ENCODE results near the gene STXBP4.

Gene STXBP4

GRCh38 chr17:55157165-55157564 lies 188.6 kb downstream of the STXBP4 start:
- in situ Hi-C loops (cut with MboI; ENCODE audit: low pct_unique_long_range_greater_than_20kb, low sequenced_read_pairs) = no loop called here
- no peak for DNase-seq

- in situ Hi-C loops (cut with MboI; ENCODE audit: low pct_unique_long_range_greater_than_20kb, low sequenced_read_pairs) = no loop called here
- DNase-seq = no peak
Measured at GRCh38 chr17:55158439-55158838, 189.9 kb downstream of the STXBP4 start.

GRCh38 chr17:55159251-55159650 lies 190.7 kb downstream of the STXBP4 start:
- no peak for DNase-seq

GRCh38 chr17:55160501-55160900 lies 191.9 kb downstream of the STXBP4 start:
- in situ Hi-C loops (cut with MboI; ENCODE audit: low pct_unique_long_range_greater_than_20kb, low sequenced_read_pairs) = no loop called here

More at GRCh38 chr17:55159251-55159650, 190.7 kb downstream of the STXBP4 start:
- in situ Hi-C loops (cut with MboI; ENCODE audit: low pct_unique_long_range_greater_than_20kb, low sequenced_read_pairs) = no loop called here

GRCh38 chr17:55161935-55162555 lies 193.5 kb downstream of the STXBP4 start:
- DNase-seq = no peak
- in situ Hi-C loops (cut with MboI; ENCODE audit: low pct_unique_long_range_greater_than_20kb, low sequenced_read_pairs) = no loop called here

More at GRCh38 chr17:55160501-55160900, 191.9 kb downstream of the STXBP4 start:
- no peak for DNase-seq

GRCh38 chr17:55162556-55162946 lies 194.0 kb downstream of the STXBP4 start:
- in situ Hi-C loops (cut with MboI; ENCODE audit: low pct_unique_long_range_greater_than_20kb, low sequenced_read_pairs) = no loop called here
- no peak for DNase-seq

GRCh38 chr17:55163408-55163807 lies 194.8 kb downstream of the STXBP4 start:
- DNase-seq = no peak
- in situ Hi-C loops (cut with MboI; ENCODE audit: low pct_unique_long_range_greater_than_20kb, low sequenced_read_pairs) = no loop called here

- in situ Hi-C loops (cut with MboI; ENCODE audit: low pct_unique_long_range_greater_than_20kb, low sequenced_read_pairs) = no loop called here
- DNase-seq = no peak
Measured at GRCh38 chr17:55166506-55166905, 197.9 kb downstream of the STXBP4 start.

- DNase-seq = peak; percentile 18
- in situ Hi-C loops (cut with MboI; ENCODE audit: low pct_unique_long_range_greater_than_20kb, low sequenced_read_pairs) = no loop called here
Measured at GRCh38 chr17:55167024-55167725, 198.6 kb downstream of the STXBP4 start.

- in situ Hi-C loops (cut with MboI; ENCODE audit: low pct_unique_long_range_greater_than_20kb, low sequenced_read_pairs) = no loop called here
- no peak for DNase-seq
Measured at GRCh38 chr17:55168958-55169687, 200.6 kb downstream of the STXBP4 start.

- no peak for DNase-seq
- in situ Hi-C loops (cut with MboI; ENCODE audit: low pct_unique_long_range_greater_than_20kb, low sequenced_read_pairs) = no loop called here
Measured at GRCh38 chr17:55171634-55172328, 203.2 kb downstream of the STXBP4 start.

GRCh38 chr17:55172612-55173011 lies 204.0 kb downstream of the STXBP4 start:
- no peak for DNase-seq
- in situ Hi-C loops (cut with MboI; ENCODE audit: low pct_unique_long_range_greater_than_20kb, low sequenced_read_pairs) = no loop called here

GRCh38 chr17:55174133-55174532 lies 205.6 kb downstream of the STXBP4 start:
- DNase-seq = no peak
- in situ Hi-C loops (cut with MboI; ENCODE audit: low pct_unique_long_range_greater_than_20kb, low sequenced_read_pairs) = no loop called here

- DNase-seq = peak; percentile 19
- in situ Hi-C loops (cut with MboI; ENCODE audit: low pct_unique_long_range_greater_than_20kb, low sequenced_read_pairs) = no loop called here
Measured at GRCh38 chr17:55175788-55176427, 207.3 kb downstream of the STXBP4 start.

- in situ Hi-C loops (cut with MboI; ENCODE audit: low pct_unique_long_range_greater_than_20kb, low sequenced_read_pairs) = no loop called here
- no peak for DNase-seq
Measured at GRCh38 chr17:55177159-55177854, 208.7 kb downstream of the STXBP4 start.

GRCh38 chr17:55177855-55178217 lies 209.3 kb downstream of the STXBP4 start:
- in situ Hi-C loops (cut with MboI; ENCODE audit: low pct_unique_long_range_greater_than_20kb, low sequenced_read_pairs) = no loop called here
- no peak for DNase-seq

GRCh38 chr17:55186937-55187770 lies 218.6 kb downstream of the STXBP4 start:
- in situ Hi-C loops (cut with MboI; ENCODE audit: low pct_unique_long_range_greater_than_20kb, low sequenced_read_pairs) = no loop called here
- DNase-seq = no peak

- in situ Hi-C loops (cut with MboI; ENCODE audit: low pct_unique_long_range_greater_than_20kb, low sequenced_read_pairs) = no loop called here
- DNase-seq = no peak
Measured at GRCh38 chr17:55190748-55191147, 222.2 kb downstream of the STXBP4 start.

Data from KBM-7 (cell line).